MM.1S (cell line): ENCODE measurements around the gene NXPH1.

Experiments
- EZH2 ChIP-seq: fragments of 300-600 bp; sonication (generic); optimal IDR thresholded peaks from 2 replicates; pipeline ENCODE3; 2017; ENCODE audit warnings: low read depth, mild to moderate bottlenecking, antibody characterized with exemption, low read length, mixed read lengths
- EZH2phosphoT487 ChIP-seq: fragments of 300-600 bp; sonication (generic); IDR thresholded peaks from 2 replicates; pipeline ENCODE4 v1.6.1; 2018; ENCODE audit warnings: antibody characterized with exemption, low read length
- TF ChIP-seq, protein P1 (sequence below): fragments of 300-600 bp; sonication (generic); IDR thresholded peaks from 2 replicates; pipeline ENCODE4 v1.5.1; 2016; ENCODE audit warnings: antibody characterized with exemption, low read length, mixed read lengths

DNA sequence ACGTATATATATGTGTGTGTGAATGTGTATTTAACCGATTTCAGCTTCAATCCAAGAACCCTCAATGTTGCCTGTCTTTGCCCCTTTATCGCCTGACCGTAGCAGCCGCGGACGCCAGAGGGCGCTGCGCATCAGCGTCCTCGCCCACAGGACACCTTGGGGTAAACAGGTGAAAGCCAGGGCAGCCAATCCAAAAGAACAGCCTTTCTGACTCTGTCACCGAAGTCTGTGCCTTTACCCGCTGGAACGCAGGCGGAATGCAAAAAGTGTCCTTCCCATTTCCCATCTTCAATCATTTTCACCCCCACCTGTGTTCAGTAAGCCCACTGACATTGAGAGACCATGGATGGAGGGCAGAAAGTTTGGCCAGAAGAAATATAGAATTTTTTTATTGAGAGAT is 3.6 kb downstream of the NXPH1 start:
- TF ChIP-seq, protein P1, sequence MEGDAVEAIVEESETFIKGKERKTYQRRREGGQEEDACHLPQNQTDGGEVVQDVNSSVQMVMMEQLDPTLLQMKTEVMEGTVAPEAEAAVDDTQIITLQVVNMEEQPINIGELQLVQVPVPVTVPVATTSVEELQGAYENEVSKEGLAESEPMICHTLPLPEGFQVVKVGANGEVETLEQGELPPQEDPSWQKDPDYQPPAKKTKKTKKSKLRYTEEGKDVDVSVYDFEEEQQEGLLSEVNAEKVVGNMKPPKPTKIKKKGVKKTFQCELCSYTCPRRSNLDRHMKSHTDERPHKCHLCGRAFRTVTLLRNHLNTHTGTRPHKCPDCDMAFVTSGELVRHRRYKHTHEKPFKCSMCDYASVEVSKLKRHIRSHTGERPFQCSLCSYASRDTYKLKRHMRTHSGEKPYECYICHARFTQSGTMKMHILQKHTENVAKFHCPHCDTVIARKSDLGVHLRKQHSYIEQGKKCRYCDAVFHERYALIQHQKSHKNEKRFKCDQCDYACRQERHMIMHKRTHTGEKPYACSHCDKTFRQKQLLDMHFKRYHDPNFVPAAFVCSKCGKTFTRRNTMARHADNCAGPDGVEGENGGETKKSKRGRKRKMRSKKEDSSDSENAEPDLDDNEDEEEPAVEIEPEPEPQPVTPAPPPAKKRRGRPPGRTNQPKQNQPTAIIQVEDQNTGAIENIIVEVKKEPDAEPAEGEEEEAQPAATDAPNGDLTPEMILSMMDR: peak; percentile 98
- TF ChIP-seq EZH2phosphoT487 (no peak), EZH2 (no peak)
